ENCODE data around the gene ZER1.

Gene ZER1

GRCh38 chr9:128792978-128793686 is 21.4 kb upstream of the ZER1 start:
- H3K36me3 ChIP-seq (ENCODE audit: control insufficient read depth, insufficient read depth, low read length): peaks cover 30% of the 10 kb centered on the region

GRCh38 chr9:128792134-128792533 is 20.4 kb upstream of the ZER1 start:
- DNase-seq (ENCODE audit: extremely low read depth, insufficient read length): no peak
- no peak for TF ChIP-seq CTCF (IDR thresholded peaks at IDR 0.05; ENCODE audit: insufficient read depth, low read length, poor library complexity, severe bottlenecking)
- H3K27me3 ChIP-seq (replicated peaks; ENCODE audit: control insufficient read depth, insufficient read depth, low read length): no peaks in the 10 kb centered on the region
- H3K36me3 ChIP-seq (ENCODE audit: control insufficient read depth, insufficient read depth, low read length): peaks cover 28% of the 10 kb centered on the region
- H3K4me3 ChIP-seq (replicated peaks; ENCODE audit: low read depth, low read length): no peak overlapping the region

More at GRCh38 chr9:128792978-128793686, 21.4 kb upstream of the ZER1 start:
- DNase-seq (ENCODE audit: extremely low read depth, insufficient read length): no peak
- Histone ChIP-seq H3K4me3 (replicated peaks; ENCODE audit: low read depth, low read length) (no peak overlapping the region), H3K27me3 (replicated peaks; ENCODE audit: control insufficient read depth, insufficient read depth, low read length) (no peaks in the 10 kb centered on the region)
- TF ChIP-seq CTCF (IDR thresholded peaks at IDR 0.05; ENCODE audit: insufficient read depth, low read length, poor library complexity, severe bottlenecking): no peak

GRCh38 chr9:128790536-128790935 is 18.8 kb upstream of the ZER1 start:
- Histone ChIP-seq H3K27me3 (replicated peaks; ENCODE audit: control insufficient read depth, insufficient read depth, low read length) (no peaks in the 10 kb centered on the region), H3K4me3 (replicated peaks; ENCODE audit: low read depth, low read length) (no peak overlapping the region), H3K36me3 (ENCODE audit: control insufficient read depth, insufficient read depth, low read length) (peaks cover 28% of the 10 kb centered on the region)
- no peak for DNase-seq (ENCODE audit: extremely low read depth, insufficient read length)
- no peak for TF ChIP-seq CTCF (IDR thresholded peaks at IDR 0.05; ENCODE audit: insufficient read depth, low read length, poor library complexity, severe bottlenecking)

- Histone ChIP-seq H3K4me3 (replicated peaks; ENCODE audit: low read depth, low read length) (peak overlapping the region; percentile 100), H3K36me3 (ENCODE audit: control insufficient read depth, insufficient read depth, low read length) (peaks cover 22% of the 10 kb centered on the region), H3K27me3 (replicated peaks; ENCODE audit: control insufficient read depth, insufficient read depth, low read length) (no peaks in the 10 kb centered on the region)
- DNase-seq (ENCODE audit: extremely low read depth, insufficient read length): no peak
- no peak for TF ChIP-seq CTCF (IDR thresholded peaks at IDR 0.05; ENCODE audit: insufficient read depth, low read length, poor library complexity, severe bottlenecking)
Observed at GRCh38 chr9:128788445-128788844, 16.7 kb upstream of the ZER1 start.

- no peak for DNase-seq (ENCODE audit: extremely low read depth, insufficient read length)
- no peak for TF ChIP-seq CTCF (IDR thresholded peaks at IDR 0.05; ENCODE audit: insufficient read depth, low read length, poor library complexity, severe bottlenecking)
- Histone ChIP-seq H3K27me3 (replicated peaks; ENCODE audit: control insufficient read depth, insufficient read depth, low read length) (no peaks in the 10 kb centered on the region), H3K36me3 (ENCODE audit: control insufficient read depth, insufficient read depth, low read length) (peaks cover 14% of the 10 kb centered on the region), H3K4me3 (replicated peaks; ENCODE audit: low read depth, low read length) (peak overlapping the region; percentile 100)
Observed at GRCh38 chr9:128787659-128788058, 15.9 kb upstream of the ZER1 start.
